ENCODE results near the gene SPOCK3. TPM values are rescaled to one million over a fixed set of nuclear protein-coding genes. Genes with fewer than 3 reads are reported as not detected.

The SPOCK3 gene
- total RNA-seq, 4 donors from 2014 or later: not detected

DNA sequence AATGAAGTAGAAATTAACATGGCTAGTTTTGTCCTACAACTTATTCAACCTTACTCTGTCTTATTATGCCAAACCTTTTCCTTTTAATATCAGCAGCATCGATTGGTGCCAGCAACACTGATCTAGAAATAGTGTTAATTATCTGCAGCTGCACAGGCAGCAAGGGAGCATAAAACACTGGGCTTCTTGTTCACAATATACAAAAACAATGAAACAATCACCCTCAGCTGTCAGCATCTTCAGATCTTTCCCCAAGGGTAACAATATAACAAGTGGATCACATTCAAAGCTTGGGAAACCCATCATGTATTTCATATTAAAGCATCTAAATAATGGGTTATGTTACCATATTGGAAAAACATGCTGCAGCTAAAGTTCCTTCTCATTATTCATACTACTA lies 238.1 kb downstream of the SPOCK3 start:
- TF ChIP-seq, protein P1, sequence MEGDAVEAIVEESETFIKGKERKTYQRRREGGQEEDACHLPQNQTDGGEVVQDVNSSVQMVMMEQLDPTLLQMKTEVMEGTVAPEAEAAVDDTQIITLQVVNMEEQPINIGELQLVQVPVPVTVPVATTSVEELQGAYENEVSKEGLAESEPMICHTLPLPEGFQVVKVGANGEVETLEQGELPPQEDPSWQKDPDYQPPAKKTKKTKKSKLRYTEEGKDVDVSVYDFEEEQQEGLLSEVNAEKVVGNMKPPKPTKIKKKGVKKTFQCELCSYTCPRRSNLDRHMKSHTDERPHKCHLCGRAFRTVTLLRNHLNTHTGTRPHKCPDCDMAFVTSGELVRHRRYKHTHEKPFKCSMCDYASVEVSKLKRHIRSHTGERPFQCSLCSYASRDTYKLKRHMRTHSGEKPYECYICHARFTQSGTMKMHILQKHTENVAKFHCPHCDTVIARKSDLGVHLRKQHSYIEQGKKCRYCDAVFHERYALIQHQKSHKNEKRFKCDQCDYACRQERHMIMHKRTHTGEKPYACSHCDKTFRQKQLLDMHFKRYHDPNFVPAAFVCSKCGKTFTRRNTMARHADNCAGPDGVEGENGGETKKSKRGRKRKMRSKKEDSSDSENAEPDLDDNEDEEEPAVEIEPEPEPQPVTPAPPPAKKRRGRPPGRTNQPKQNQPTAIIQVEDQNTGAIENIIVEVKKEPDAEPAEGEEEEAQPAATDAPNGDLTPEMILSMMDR (IDR thresholded peaks at IDR 0.05; ENCODE audit: low read depth): no peak

DNA sequence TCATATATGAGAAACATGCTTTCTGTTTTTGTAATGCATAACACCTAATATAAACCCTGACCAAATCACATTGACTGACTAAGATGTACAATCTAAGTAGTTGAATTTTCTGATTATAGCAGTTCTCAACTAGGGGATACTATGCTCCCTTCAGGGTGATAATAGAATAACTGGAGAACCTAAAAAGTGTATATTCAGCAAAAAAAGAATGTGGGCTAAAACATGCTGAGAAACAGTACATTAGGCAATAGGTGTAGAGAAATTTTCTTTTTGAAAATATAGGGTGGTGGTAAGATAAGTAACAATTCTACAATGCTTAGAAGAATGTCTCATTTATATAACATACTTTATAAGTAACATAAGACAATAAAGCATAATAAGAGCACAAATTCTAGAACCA lies 239.6 kb downstream of the SPOCK3 start:
- TF ChIP-seq, protein P1 (IDR thresholded peaks at IDR 0.05; ENCODE audit: low read depth): no peak

DNA sequence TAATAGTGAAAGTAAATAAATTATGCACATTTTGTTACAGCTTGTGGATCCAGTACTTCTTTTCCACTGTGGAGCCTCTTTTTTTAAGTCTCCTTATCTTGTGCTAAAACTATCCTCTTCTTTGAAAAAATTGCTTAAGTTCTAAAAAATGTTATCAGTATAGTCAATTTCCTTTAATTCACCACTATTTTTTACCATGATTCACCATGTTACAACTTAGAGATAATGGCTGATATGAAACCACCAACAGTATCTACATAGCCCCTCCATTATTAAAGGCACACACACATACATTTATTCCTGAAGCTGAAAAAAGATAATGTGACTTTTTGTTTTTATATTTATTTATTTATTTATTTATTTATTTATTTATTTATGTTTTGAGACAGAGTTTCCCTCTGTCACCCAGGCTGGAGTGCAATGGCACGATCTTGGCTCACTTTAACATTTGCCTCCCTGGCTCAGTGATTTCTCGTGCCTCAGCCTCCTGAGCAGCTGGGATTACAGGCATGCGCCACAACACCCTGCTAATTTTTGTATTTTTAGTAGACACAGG lies 243.2 kb downstream of the SPOCK3 start:
- TF ChIP-seq, protein P1 (IDR thresholded peaks at IDR 0.05; ENCODE audit: low read depth): no peak

DNA sequence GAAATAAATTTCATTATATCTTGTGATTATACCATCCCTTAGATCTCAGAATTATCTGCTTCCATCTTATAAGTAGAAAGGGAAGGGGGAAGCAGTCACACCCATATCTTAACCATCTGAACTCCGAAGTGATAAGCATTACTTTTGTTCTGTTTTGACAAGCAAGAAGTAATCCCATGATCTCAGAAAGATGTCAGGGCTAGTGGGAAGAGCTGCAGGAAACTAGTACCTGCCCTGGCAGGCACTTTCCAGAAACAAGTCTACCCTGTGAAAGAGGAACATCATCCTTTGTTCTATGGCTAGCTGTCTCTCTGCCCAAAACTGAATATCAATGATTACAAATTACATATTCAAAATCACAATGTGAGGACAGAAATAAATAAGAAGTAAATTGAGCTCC lies 244.4 kb downstream of the SPOCK3 start:
- TF ChIP-seq, protein P1 (IDR thresholded peaks at IDR 0.05; ENCODE audit: low read depth): no peak

DNA sequence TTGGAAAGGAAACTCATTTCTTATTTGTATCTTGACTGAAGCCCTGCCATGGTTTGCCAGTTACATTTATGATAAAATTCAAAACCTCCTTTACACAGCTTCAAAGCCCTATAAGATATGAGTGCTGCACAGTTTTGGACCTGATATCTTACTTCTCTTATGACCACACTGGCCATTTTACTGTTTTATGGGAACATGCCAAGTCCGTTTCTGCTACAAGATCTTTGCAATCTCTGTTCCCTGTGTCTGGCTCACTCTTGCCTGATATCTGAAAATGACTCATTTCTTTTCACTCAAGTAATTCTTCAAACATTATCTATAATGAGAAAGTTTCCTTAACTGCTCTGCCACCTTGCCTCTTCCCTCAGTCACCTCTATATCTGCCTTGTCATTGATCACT lies 247.3 kb downstream of the SPOCK3 start:
- TF ChIP-seq, protein P1 (IDR thresholded peaks at IDR 0.05; ENCODE audit: low read depth): no peak

DNA sequence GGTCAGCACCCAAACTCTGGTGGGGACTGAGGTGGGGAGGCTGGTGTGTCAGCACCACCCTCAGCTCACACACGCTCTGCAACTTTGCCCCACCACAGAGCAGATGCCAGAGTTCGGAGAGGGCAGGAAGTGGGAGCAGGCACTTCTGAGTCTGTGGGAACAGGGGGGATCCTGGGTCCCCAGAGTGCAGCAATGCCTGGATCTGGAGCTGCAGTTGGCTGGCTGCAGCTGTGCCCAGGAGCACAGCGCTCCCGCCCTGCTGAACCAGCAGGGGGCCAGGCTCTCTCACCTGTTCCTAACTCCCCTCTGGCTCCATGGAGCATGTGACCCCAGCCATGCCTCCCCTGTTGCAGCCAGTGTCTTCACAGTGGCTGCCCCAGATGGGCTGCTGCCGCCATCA lies 252.4 kb downstream of the SPOCK3 start:
- TF ChIP-seq, protein P1 (IDR thresholded peaks at IDR 0.05; ENCODE audit: low read depth): no peak

DNA sequence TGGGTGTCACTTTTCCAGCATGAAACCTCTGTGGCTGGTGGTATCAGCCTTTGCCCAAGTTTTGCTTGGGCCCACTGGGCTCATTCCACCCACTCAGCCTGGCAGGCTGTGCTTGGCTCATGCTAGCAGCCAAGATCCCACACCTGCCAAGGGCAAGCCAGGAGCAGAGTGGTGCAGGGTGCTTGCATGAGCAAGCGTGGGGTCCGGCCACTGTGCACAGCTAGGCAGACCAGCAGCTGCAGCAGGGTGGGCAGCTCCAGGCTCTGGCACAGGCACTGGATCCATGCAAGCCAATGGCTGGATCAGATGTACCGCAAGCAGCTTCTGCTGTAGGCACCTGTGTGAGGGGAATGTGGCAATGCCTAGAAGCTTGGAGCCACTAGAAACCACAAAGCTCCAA lies 253.9 kb downstream of the SPOCK3 start:
- TF ChIP-seq, protein P1 (IDR thresholded peaks at IDR 0.05; ENCODE audit: low read depth): no peak

All from subcutaneous adipose tissue (tissue), 4 donors.